Right lobe of liver (tissue), 4 donors: Measurements from ENCODE around the gene B4GALNT1.

Experiments used
- POLR2A ChIP-seq: fragments of 450-650 bp; IDR thresholded peaks from one replicate; pipeline ENCODE4 v1.6.1; 2017; ENCODE audit warnings: antibody characterized with exemption, mild to moderate bottlenecking
- TF ChIP-seq, protein P1 (sequence below), 4 donors: fragments of 200-600 bp in 3 of 4; fragments of 450-650 bp in 1 of 4; IDR thresholded peaks; one replicate each; pipeline versions ENCODE4 v1.5.1 to v1.8.0; 2016 to 2022; ENCODE audit warnings: antibody characterized with exemption in 4 of 4, mild to moderate bottlenecking in 2 of 4
- donor health status: DM: no; HTN: no; CAD: no.
- donor health status: DM: no; HTN: no; CAD: no.
- donor health status: DM: no; HTN: yes; CAD: no.

DNA sequence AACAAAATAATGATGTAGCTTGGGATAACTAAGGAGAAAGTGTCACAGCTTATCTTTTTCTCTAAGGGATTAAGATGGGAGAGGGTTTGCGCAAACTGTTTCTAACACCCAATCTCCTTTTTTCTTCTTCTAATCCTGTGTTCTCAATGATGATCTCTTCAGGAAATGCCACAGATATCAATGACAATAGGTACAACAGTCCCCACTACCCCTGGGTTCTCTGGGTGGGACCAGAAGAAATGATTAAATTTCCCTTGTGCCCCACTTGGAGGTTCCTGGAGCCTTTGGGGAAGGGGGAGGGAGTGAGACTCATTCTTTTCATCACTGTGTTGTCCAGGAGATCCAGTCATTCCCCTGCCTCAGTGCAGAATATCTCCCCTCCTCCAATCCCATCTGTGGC lies 50.6 kb downstream of the B4GALNT1 start:
- TF ChIP-seq, protein P1, sequence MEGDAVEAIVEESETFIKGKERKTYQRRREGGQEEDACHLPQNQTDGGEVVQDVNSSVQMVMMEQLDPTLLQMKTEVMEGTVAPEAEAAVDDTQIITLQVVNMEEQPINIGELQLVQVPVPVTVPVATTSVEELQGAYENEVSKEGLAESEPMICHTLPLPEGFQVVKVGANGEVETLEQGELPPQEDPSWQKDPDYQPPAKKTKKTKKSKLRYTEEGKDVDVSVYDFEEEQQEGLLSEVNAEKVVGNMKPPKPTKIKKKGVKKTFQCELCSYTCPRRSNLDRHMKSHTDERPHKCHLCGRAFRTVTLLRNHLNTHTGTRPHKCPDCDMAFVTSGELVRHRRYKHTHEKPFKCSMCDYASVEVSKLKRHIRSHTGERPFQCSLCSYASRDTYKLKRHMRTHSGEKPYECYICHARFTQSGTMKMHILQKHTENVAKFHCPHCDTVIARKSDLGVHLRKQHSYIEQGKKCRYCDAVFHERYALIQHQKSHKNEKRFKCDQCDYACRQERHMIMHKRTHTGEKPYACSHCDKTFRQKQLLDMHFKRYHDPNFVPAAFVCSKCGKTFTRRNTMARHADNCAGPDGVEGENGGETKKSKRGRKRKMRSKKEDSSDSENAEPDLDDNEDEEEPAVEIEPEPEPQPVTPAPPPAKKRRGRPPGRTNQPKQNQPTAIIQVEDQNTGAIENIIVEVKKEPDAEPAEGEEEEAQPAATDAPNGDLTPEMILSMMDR (IDR thresholded peaks at IDR 0.05), result no peak
- no peak for TF ChIP-seq POLR2A
